Fibroblast of peridontal ligament (primary cell): ENCODE data around the gene USHBP1.

Experiments used
- DNase-seq: peaks from one replicate; pipeline ENCODE4 v3.0.0-alpha.2; 2010; ENCODE audit errors: extremely low read depth

USHBP1 gene

GRCh38 chr19:17237747-17238706 is 26.5 kb downstream of the USHBP1 start:
- no peak for DNase-seq

- DNase-seq: no peak
These were observed 27.6 kb downstream of the USHBP1 start for GRCh38 chr19:17236811-17237543.

DNA sequence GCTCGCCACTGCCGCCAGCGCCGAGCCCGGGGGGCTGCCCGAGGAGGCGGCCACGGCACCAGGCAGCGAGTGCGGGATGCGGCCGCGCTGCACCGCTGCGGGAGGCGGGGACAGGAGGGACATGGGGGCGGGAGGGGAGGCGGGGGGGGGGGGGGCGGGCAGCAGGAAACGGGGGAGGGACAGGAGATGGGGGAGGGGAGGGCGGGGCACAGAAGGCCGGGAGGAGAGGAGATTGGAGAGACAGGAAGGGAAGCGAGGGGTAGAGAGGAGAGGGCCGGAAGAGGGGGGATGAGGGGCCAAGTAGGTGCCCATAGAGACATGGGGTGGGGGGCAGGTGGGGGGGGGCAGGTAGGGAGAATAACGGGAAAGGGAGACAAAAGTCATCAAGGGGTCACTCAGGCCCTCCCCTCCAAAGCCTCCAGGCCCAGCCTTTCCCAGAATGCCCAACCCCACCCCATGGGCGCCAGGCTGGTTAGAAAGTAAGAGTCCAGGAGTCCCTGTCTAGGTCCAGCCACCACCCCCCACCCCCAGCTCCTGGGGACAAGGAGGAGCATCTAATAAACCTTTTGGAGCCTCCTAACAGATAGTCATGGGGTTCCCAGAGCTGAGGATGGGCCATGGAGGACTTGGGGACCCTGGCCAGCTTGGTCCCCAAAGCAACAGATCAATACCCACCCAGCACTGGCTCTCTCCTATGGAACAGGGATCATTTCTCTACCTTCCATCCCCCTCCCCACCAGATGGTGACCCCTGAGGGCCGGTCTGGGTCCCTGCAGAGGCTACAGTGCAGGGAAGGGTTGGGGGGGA is 28.4 kb downstream of the USHBP1 start:
- no peak for DNase-seq

DNA sequence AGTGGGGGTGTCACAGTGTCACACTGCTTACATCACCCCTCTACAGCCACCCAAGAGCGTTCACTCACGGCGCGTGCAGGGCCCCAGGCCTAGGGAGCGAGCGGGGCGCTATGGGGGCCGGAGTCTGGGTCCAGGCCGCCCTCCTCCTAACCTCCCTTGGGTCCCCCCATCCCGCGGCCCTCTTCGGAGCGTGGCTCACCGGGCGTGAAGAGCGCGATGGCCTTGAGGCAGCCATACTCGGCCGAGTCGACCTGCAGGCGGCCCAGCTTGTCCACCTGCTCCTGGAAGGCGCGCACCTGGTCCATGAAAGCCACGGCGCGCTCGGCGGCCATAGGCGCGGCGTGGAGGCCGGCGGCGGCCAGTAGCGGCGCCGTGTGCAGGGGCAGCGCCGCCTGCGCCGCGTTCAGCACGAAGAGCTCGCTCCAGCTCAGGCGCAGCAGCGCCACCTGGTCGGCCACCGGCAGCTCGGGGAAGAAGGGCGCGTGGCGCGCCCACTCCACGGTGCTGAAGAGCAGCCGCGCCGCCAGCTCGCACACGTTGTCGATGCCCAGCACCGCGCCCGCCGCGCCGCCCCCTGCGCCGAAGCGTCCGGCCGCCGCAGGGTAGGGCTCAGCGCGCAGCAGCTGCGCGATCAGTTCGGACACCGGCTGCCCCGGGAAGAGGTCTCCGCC is 29.1 kb downstream of the USHBP1 start:
- DNase-seq: peak; percentile 58

- DNase-seq: peak; percentile 29
These were observed 29.6 kb downstream of the USHBP1 start for GRCh38 chr19:17234911-17235299.

DNA sequence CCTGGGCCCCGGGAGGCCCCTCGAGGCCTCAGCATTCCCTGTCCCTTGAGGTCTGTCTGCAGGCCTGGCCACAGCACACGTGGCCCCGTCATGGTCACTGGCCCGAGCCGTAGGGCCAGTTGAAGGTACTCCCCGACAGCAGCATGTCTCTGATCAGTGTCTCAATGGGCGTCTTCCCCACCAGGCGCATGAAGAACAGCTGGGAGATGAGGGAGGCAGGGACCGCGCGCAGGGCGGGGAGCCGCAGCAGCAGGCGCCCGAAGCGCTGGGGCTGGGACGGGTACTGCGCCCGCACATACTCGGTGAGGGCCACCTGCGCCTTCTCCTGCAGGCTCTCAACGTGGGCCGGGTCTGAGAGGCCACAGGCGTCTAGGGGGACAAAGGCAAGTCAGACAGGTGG is 32.3 kb downstream of the USHBP1 start:
- no peak for DNase-seq

DNA sequence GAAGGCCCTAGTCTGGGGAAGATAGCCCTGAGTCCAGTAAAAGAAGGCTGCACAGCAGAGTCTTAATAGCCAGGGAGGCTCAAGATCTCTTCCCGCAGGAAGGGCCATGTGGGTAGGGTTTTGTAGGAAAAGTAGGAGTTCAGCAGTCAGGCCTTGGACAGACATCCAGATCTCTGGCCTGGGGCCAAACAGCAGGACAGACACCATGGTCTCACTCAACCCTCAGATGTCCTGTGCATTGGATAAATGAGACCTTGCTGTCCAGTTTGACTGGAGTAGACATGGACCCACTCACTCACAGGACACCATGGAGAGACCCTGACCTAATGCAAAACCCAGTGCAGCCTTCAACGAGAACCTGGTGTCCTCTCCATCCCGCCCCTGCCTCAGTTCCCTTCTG is 34.7 kb downstream of the USHBP1 start:
- no peak for DNase-seq

DNA sequence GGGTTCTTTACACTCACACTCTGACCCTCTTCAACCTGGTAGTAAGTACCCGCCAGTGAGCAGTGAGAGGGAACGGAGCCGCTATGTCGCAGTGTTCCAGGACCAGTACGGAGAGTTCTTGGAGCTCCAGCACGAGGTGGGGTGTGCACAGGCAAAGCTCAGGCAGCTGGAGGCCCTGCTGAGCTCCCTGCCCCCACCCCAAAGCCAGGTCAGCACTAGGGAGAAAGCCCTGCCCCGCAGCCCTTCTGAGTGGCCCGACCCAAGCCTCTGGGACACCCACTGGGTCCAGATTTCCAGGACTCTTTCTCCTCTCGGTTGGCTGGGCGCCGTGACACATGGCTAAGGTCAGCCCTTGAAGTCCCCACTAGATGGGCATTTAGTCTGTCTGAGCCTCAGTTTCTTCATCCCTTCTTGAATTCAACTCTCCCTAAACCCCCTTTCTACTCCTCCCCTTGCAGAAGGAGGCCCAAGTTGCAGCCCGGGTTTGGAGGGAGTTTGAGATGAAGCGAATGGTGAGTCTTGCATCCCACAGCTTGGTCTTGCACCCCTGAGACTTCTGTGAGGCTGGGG is 36.7 kb downstream of the USHBP1 start:
- DNase-seq: no peak

- peak; percentile 96 for DNase-seq
These were observed 38.3 kb downstream of the USHBP1 start, which contains the start of gene OCEL1 for GRCh38 chr19:17226002-17226933. Gene OCEL1 (plus strand): TSS chr19:17226226. CDS start chr19:17226248, 22 bp downstream.

DNA sequence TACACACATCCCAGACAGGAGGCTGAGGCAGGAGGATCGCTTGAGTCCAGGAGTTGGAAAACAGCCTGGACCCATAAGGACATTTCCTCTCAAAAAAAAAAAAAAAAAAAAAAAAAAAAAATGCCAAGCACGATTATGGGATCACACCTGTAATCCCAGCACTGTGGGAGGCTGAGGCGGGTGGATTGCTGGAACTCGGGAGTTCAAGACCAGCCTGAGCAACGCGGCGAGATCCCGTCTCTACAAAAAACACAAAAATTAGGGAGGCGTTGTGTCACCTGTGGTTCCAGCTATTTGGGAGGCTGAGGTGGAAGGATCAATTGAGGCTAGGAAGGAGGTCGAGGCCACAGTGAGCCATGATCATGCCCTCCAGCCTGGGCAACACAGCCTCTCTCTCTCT is 39.5 kb downstream of the USHBP1 start:
- no peak for DNase-seq

- peak; percentile 72 for DNase-seq
These were observed 44.3 kb downstream of the USHBP1 start for GRCh38 chr19:17220207-17220758.

- DNase-seq: no peak
These were observed 45.3 kb downstream of the USHBP1 start for GRCh38 chr19:17219286-17219685.

DNA sequence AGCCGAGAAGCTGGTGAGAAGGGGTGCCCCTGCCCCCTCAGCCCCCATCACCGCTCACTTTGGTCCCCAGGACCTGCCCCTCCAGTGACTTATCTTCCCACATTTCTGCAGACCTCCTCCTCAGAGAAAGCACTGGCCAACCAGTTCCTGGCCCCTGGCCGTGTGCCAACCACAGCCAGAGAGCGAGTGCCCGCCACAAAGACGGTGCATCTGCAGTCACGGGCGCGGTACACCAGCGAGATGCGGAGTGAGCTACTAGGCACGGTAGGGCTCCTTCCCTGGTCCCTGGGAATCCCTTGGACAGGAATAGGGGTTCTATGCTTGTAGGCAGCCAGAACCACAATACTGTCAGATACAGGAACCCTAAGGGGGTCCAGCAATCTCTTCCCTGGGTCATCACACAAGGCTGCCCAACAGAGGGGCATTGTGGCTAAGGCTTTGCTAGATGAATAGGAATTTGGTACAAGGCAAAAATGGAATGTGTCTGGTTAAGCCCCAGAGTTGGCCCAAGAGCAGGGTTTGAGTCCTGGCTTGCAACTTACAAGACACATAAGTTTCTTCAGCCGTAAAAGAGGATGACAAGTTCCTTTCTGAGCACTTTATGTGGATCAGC is 48.4 kb downstream of the USHBP1 start:
- no peak for DNase-seq

GRCh38 chr19:17215127-17215971 is 49.2 kb downstream of the USHBP1 start, which contains the start of gene USE1:
Gene USE1 (plus strand): TSS chr19:17215357. CDS start chr19:17215406, 49 bp downstream.
- DNase-seq: peak; percentile 88

DNA sequence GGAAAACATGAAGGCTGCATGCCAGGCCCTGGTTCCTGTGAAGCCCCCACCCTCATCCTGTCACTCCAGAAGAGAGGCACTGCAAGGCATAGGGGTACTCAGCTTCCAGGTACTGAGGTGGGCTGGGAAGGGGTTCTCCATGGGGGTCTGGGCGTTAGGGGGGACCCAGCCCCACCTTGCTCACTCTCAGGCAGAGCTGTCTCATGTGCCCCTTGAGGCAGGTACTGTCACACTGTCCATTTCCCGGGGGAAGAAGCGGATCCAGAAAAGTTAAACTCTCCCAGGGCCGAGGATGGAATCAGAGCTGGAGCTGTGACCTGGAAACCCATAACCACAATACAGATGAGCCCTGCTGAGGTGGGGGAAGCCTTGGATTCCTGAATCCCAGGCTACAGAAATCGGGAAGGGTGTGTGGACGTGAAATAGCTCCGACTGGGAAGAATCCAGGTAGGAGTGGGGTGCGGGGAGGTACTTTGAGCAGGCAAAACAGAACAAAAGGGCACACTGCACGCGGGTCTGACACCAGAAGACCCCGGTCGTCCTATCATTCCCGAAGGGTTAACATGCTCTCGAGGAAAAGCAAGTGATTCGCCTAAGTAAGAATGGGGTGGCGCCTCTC is 49.9 kb downstream of the USHBP1 start:
- DNase-seq: no peak

DNA sequence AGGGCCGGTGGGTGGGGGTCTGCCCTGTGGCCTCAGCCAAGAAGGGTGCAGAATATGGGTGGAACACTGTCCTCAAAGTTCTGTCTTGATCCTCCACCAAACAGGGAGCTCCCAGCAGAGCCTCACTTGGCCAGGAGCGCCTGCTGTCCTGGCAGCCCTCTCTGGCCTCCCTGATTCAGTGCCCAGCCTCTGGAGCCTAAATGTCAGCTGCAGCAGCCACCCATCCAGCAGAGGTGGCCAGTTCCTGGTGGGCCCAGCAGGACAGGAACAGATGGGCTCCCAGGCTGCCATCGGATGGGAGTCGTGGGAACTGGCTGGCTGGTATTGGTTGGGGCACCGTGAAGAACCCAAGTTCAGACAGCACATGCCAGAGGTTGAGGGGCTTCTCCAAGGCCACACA is 51.2 kb downstream of the USHBP1 start:
- DNase-seq: no peak

DNA sequence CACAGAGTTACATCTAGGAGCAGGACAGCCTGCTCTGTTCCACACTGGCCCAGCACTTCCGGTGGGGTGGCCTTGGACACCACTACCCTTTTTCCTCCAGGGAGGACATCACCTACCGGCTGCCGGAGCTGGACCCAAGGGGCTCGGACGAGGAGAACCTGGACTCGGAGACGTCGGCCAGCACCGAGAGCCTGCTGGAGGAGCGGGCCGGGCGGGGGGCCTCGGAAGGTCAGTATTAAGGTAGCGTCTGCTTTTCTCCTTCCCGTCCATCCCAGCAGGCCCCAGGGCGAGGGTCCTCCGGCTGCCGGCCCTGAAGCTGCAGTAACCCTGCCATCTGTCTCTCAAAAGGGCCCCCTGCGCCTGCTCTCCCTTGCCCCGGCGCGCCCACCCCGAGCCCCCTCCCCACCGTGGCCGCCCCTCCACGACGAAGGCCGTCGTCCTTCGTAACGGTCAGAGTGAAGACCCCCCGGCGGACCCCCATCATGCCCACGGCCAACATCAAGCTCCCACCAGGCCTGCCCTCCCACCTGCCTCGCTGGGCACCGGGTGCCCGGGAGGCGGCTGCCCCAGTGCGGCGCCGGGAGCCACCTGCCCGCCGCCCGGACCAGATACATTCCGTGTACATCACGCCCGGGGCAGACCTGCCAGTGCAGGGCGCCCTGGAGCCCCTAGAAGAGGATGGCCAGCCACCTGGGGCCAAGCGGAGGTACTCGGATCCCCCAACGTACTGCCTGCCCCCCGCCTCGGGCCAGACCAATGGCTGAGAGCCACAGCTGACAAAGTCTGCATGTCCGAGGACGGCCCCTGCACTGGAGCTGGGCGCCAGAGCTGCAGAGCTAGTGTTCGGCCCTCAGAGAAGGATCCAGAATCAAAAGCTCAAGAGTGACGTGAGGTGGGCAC is 52.7 kb downstream of the USHBP1 start:
- no peak for DNase-seq
